ENCODE measurements around the gene TRIO. TPM values are rescaled to one million over a fixed set of nuclear protein-coding genes. Genes with fewer than 3 reads are reported as not detected.

The TRIO gene
- total and polyA plus RNA-seq, 2 donors (not counting 1 experiment from before 2014, with no cell fraction given) = 134 to 281 TPM

- DNase-seq (ENCODE audit: low read depth in 2 of 2) = peak; percentile 42 to 81
These were observed 348.1 kb downstream of the TRIO start for GRCh38 chr5:14491015-14491915.

DNA sequence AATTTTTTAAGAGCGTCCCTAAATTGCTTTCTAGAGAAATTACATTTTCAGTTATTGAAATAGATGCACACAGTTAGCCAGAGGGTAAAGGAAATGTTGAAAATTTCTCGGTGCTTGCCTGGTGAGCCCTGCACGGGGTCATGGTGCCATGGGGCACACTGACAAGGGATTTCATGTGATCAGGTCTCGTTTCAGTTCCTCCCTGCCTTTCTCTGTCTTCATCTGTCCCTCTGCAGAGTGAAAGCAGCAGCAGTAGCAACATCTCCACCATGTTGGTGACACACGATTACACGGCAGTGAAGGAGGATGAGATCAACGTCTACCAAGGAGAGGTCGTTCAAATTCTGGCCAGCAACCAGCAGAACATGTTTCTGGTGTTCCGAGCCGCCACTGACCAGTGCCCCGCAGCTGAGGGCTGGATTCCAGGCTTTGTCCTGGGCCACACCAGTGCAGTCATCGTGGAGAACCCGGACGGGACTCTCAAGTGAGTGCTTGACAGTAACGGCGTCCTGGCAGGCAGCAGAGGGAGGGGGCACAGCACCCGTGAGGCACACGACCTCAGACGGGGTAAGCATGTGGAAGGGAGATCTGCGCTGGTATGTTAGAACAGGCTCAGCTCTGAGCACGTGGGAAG, 349.3 kb downstream of the TRIO start:
- Histone ChIP-seq H2AFZ (ENCODE audit: low read length) (no peak overlapping the region), H3K4me1 (ENCODE audit: control insufficient read depth, extremely low read depth, insufficient read depth, low read length) (peaks cover 2% of the 10 kb centered on the region), H3K27ac (ENCODE audit: insufficient read depth, low read length) (no peak overlapping the region), H3K4me3 (replicated peaks in 1 of 4; ENCODE audit: control extremely low read depth in 1 of 4, insufficient read depth in 1 of 4, low read depth in 3 of 4, low read length in 4 of 4) (no peak overlapping the region), H3K9me3 (ENCODE audit: control insufficient read depth, insufficient read depth, low read depth, low read length) (no peaks in the 10 kb centered on the region), H4K20me1 (ENCODE audit: control insufficient read depth, extremely low read depth, insufficient read depth, low read length) (no peaks in the 10 kb centered on the region), H3K9ac (ENCODE audit: insufficient read depth, low read length) (no peak overlapping the region), H3K27me3 (ENCODE audit: control insufficient read depth, insufficient read depth, low read length) (no peaks in the 10 kb centered on the region), H3K4me2 (ENCODE audit: extremely low read depth, insufficient read depth, low read length) (no peak overlapping the region), H3K36me3 (ENCODE audit: control insufficient read depth, insufficient read depth, low read length) (peaks cover 38% of the 10 kb centered on the region), H3K79me2 (ENCODE audit: control insufficient read depth, insufficient read depth, low read length) (peaks cover 7% of the 10 kb centered on the region)
- TF ChIP-seq CTCF (conservative IDR thresholded peaks at IDR 0.05 in 1 of 2, IDR thresholded peaks at IDR 0.05 in 1 of 2; ENCODE audit: low read depth in 1 of 2, low read length in 2 of 2) = no peak
- TF ChIP-seq EZH2 (IDR thresholded peaks at IDR 0.05; ENCODE audit: low read length, missing control alignments) = no peak
- DNase-seq (ENCODE audit: low read depth in 2 of 2) = no peak

More at GRCh38 chr5:14491015-14491915, 348.1 kb downstream of the TRIO start:
- Histone ChIP-seq H3K4me3 (replicated peaks in 1 of 4; ENCODE audit: control extremely low read depth in 1 of 4, insufficient read depth in 1 of 4, low read depth in 3 of 4, low read length in 4 of 4) (no peak overlapping the region), H4K20me1 (ENCODE audit: control insufficient read depth, extremely low read depth, insufficient read depth, low read length) (no peaks in the 10 kb centered on the region), H3K27ac (ENCODE audit: insufficient read depth, low read length) (peak overlapping the region; percentile 56), H3K27me3 (ENCODE audit: control insufficient read depth, insufficient read depth, low read length) (no peaks in the 10 kb centered on the region), H2AFZ (ENCODE audit: low read length) (no peak overlapping the region), H3K79me2 (ENCODE audit: control insufficient read depth, insufficient read depth, low read length) (peaks cover 7% of the 10 kb centered on the region), H3K4me2 (ENCODE audit: extremely low read depth, insufficient read depth, low read length) (no peak overlapping the region), H3K9ac (ENCODE audit: insufficient read depth, low read length) (no peak overlapping the region), H3K9me3 (ENCODE audit: control insufficient read depth, insufficient read depth, low read depth, low read length) (no peaks in the 10 kb centered on the region), H3K36me3 (ENCODE audit: control insufficient read depth, insufficient read depth, low read length) (peaks cover 39% of the 10 kb centered on the region), H3K4me1 (ENCODE audit: control insufficient read depth, extremely low read depth, insufficient read depth, low read length) (peaks cover 2% of the 10 kb centered on the region)
- TF ChIP-seq EZH2 (IDR thresholded peaks at IDR 0.05; ENCODE audit: low read length, missing control alignments) = no peak
- no peak for TF ChIP-seq CTCF (conservative IDR thresholded peaks at IDR 0.05 in 1 of 2, IDR thresholded peaks at IDR 0.05 in 1 of 2; ENCODE audit: low read depth in 1 of 2, low read length in 2 of 2)

- Histone ChIP-seq H2AFZ (ENCODE audit: low read length) (no peak overlapping the region), H3K27me3 (ENCODE audit: control insufficient read depth, insufficient read depth, low read length) (no peaks in the 10 kb centered on the region), H3K36me3 (ENCODE audit: control insufficient read depth, insufficient read depth, low read length) (peaks cover 49% of the 10 kb centered on the region), H3K4me3 (replicated peaks in 1 of 4; ENCODE audit: control extremely low read depth in 1 of 4, insufficient read depth in 1 of 4, low read depth in 3 of 4, low read length in 4 of 4) (no peak overlapping the region), H3K4me1 (ENCODE audit: control insufficient read depth, extremely low read depth, insufficient read depth, low read length) (peaks cover 2% of the 10 kb centered on the region), H3K9me3 (ENCODE audit: control insufficient read depth, insufficient read depth, low read depth, low read length) (no peaks in the 10 kb centered on the region), H3K9ac (ENCODE audit: insufficient read depth, low read length) (no peak overlapping the region), H3K79me2 (ENCODE audit: control insufficient read depth, insufficient read depth, low read length) (peaks cover 7% of the 10 kb centered on the region), H3K27ac (ENCODE audit: insufficient read depth, low read length) (no peak overlapping the region), H4K20me1 (ENCODE audit: control insufficient read depth, extremely low read depth, insufficient read depth, low read length) (no peaks in the 10 kb centered on the region), H3K4me2 (ENCODE audit: extremely low read depth, insufficient read depth, low read length) (no peak overlapping the region)
- TF ChIP-seq EZH2 (IDR thresholded peaks at IDR 0.05; ENCODE audit: low read length, missing control alignments) (no peak), CTCF (conservative IDR thresholded peaks at IDR 0.05 in 1 of 2, IDR thresholded peaks at IDR 0.05 in 1 of 2; ENCODE audit: low read depth in 1 of 2, low read length in 2 of 2) (no peak)
- no peak for DNase-seq (ENCODE audit: low read depth in 2 of 2)
These were observed 352.2 kb downstream of the TRIO start for GRCh38 chr5:14495301-14495700.
